ENCODE measurements around the gene SLC39A1. TPM values are rescaled to one million over a fixed set of nuclear protein-coding genes. Genes with fewer than 3 reads are reported as not detected.

The SLC39A1 gene
- total and polyA plus RNA-seq, 2 of the 8 experiments (the other 6 are each of a cell fraction or from before 2014, with no cell fraction given) = 238 to 337 TPM

DNA sequence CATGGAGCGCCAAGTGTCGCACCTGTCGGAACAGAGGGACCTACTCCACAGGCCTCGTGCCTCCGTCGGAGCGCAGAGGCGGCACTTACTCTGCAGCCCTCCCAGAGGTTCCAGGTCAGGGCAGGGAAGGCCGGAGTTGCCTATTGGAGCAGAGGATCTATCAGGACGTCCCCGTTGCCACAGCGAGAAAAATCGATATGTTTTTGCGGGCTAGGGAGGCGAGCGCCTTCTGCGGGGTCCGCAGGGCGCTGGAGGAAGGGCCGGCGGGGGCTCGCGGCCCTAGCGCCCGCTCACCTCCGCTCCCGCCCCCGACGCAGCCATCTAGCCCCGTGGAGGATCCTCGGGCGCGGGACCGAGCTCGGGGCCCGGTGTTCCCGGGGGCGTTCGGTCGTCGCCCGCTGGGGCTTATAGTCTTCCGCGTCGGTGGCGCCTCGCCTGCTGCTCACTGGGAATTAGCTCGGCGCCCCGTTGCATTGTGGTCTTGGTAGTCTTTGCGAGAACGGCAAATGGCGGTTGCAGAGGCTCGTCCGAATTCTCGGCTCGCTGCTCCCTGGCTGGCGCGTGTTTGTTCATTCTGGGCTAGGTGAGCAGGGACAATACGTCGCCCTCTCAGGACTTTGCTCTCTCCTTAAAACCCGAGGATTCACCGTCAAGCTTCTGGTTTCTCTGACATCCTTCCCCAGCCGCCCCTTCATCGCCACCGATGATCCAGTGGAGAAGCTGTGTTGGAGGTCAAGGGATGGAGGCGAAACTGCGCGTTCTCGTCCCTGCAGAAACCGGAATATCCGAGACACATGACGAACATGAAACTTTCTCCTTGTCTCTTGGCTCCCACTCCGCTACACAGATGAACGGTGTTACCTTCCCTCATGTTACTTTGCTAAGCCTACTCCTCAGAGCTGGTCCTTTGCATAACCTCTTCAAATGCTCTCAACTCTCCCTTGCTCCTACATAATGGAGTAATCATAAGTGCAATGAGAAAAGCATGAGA lies 14.2 kb upstream of the SLC39A1 start, which contains the start of gene JTB:
Gene JTB, minus strand, starts transcription at position 425 of the 991 bp plus-strand sequence. Its CDS starts 422 bp downstream, at position 3.
- Histone ChIP-seq H3K36me3 (ENCODE audit: control insufficient read depth in 2 of 4, insufficient read depth in 4 of 4, low read length in 3 of 4) (peaks cover 16 to 53% (median 32%) of the 10 kb centered on the region in 4 experiments; a peak in 7 of 8 replicates), H3K56ac (replicated peaks; ENCODE audit: insufficient read length, low read depth, low read length) (peak within 1 kb of the TSS; percentile 73), H4K20me1 (replicated peaks in 1 of 2; ENCODE audit: control insufficient read depth in 1 of 2, insufficient read depth in 2 of 2, low read length in 2 of 2) (no peaks in the 10 kb centered on the region), H4K5ac (ENCODE audit: insufficient read length, low read depth, low read length) (peak within 1 kb of the TSS; percentile 78), H2BK20ac (ENCODE audit: low read length) (no peak within 1 kb of the TSS), H3K14ac (ENCODE audit: insufficient read length) (no peak within 1 kb of the TSS), H3K79me2 (ENCODE audit: control insufficient read depth in 1 of 2, insufficient read depth in 2 of 2, low read length in 2 of 2) (peaks cover 0 to 16% of the 10 kb centered on the region in 2 experiments; a peak in 2 of 4 replicates), H3K4me3 (ENCODE audit: extremely low read depth in 1 of 4, insufficient read depth in 2 of 4, low read depth in 3 of 4, low read length in 4 of 4) (peak within 1 kb of the TSS; percentile 91 to 99 (median 93)), H2BK12ac (ENCODE audit: low read depth, low read length) (no peak within 1 kb of the TSS), H2AFZ (ENCODE audit: low read length) (peak within 1 kb of the TSS; percentile 85), H3K9me3 (ENCODE audit: insufficient read depth in 2 of 2, low read depth in 1 of 2, low read length in 1 of 2) (no peaks in the 10 kb centered on the region), H3K23ac (ENCODE audit: insufficient read length) (no peak within 1 kb of the TSS), H2AK5ac (ENCODE audit: low read depth, low read length) (peak within 1 kb of the TSS; percentile 28; the same call in 1 of the 2 replicates), H3K4me1 (replicated peaks in 1 of 4; ENCODE audit: control insufficient read depth in 3 of 4, insufficient read depth in 4 of 4, low read length in 3 of 4) (no peaks in the 10 kb centered on the region; a peak in 1 of 7 replicates), H4K91ac (replicated peaks; ENCODE audit: insufficient read length, low read length) (peak within 1 kb of the TSS; percentile 64), H2BK120ac (replicated peaks; ENCODE audit: low read depth, low read length) (no peak within 1 kb of the TSS), H3K4ac (replicated peaks; ENCODE audit: insufficient read length, low read depth, low read length) (peak within 1 kb of the TSS; percentile 34), H3K9ac (replicated peaks in 1 of 4; ENCODE audit: extremely low read depth in 1 of 4, low read depth in 3 of 4, low read length in 3 of 4) (peak within 1 kb of the TSS; percentile 73 to 86 (median 76)), H3K79me1 (ENCODE audit: low read depth, low read length) (peaks cover 6% of the 10 kb centered on the region), H2BK15ac (ENCODE audit: low read length) (0 out of 2 replicates have a peak within 1 kb of the TSS, but pooled peaks have one; percentile 32), H4K8ac (ENCODE audit: extremely low read depth, insufficient read depth, low read length) (peak within 1 kb of the TSS; percentile 91; the same call in 1 of the 2 replicates), H3K18ac (ENCODE audit: extremely low read depth, low read length) (peak within 1 kb of the TSS; percentile 96), H3K23me2 (ENCODE audit: low read depth, low read length) (peaks cover 12% of the 10 kb centered on the region), H3K27ac (ENCODE audit: low read depth, low read length) (peak within 1 kb of the TSS; percentile 66), H3K27me3 (replicated peaks in 1 of 4; ENCODE audit: control insufficient read depth in 3 of 4, extremely low read depth in 1 of 4, insufficient read depth in 3 of 4, low read length in 3 of 4) (no peaks in the 10 kb centered on the region), H3K4me2 (ENCODE audit: insufficient read depth in 1 of 2, low read depth in 2 of 2, low read length in 2 of 2) (peak within 1 kb of the TSS; percentile 93 to 98), H2BK5ac (ENCODE audit: low read depth, low read length) (peak within 1 kb of the TSS; percentile 75)
- ChIA-PET POLR2A (ENCODE audit: partially characterized antibody) (interaction anchor here (0.6 to 15.5 kb wide), 27 partner anchors 12 to 404 kb away, joined by 3 to 276 read pairs (median 4); partner anchors contain the start of genes CREB3L4, CRTC2, DENND4B and GATAD2B), CTCF (ENCODE audit: partially characterized antibody) (interaction anchor here (0.9 to 2.7 kb wide), 9 partner anchors 9 to 207 kb away, joined by 3 to 29 read pairs (median 7); partner anchors contain the start of genes CREB3L4, RAB13 and SLC39A1)
- WGBS, 2 experiments (ENCODE audit: extremely low coverage in 1 of 2, insufficient coverage in 1 of 2, insufficient read length in 1 of 2, insufficient replicate concordance in 2 of 2, low coverage in 1 of 2, low lambda C conversion rate in 2 of 2, missing lambda C conversion rate in 1 of 2) = 2% methylated on average over 72 of the region's 75 CpGs; no CpG with 5 or more reads in 1 of the 2 experiments
- FAIRE-seq (no peak), DNase-seq (ENCODE audit: low read depth in 1 of 2, low spot score in 2 of 2) (peak in 1 of 2 experiments; percentile 88)
- no peak for TF ChIP-seq EZH2 (IDR thresholded peaks at IDR 0.05; ENCODE audit: low read depth, low read length, severe bottlenecking)
- TF ChIP-seq EP300 (IDR thresholded peaks at IDR 0.05; ENCODE audit: borderline replicate concordance in 1 of 2, low read depth in 2 of 2, low read length in 2 of 2) = no peak
- TF ChIP-seq SIX5 (IDR thresholded peaks at IDR 0.05; ENCODE audit: low read depth, low read length) = peak; percentile 70
- TF ChIP-seq CBX5 (IDR thresholded peaks at IDR 0.05; ENCODE audit: low read depth, low read length) = no peak
- TF ChIP-seq POLR2AphosphoS5 (IDR thresholded peaks at IDR 0.05; ENCODE audit: low read depth, low read length) = no peak; the same call in none of the 2 replicates
- 0 out of 4 replicates have a peak, but pooled peaks of 1 of the 2 experiments have one; percentile 59 for TF ChIP-seq SIN3A (conservative IDR thresholded peaks at IDR 0.05 in 1 of 2, IDR thresholded peaks at IDR 0.05 in 1 of 2; ENCODE audit: low read depth in 1 of 2, low read length in 2 of 2)
- TF ChIP-seq CTBP2 (IDR thresholded peaks at IDR 0.05; ENCODE audit: borderline replicate concordance, insufficient read depth, insufficient read length, low read length) = no peak
- TF ChIP-seq NRF1 (IDR thresholded peaks at IDR 0.05; ENCODE audit: low read depth, low read length) = no peak
- TF ChIP-seq TBP (IDR thresholded peaks at IDR 0.05; ENCODE audit: low read depth, low read length) = peak; percentile 49
